Activated CD8-positive, alpha-beta memory T cell treated with anti-CD3 and anti-CD28 coated beads, Interleukin-2, amount 10 ng/mL, durations not matched to agents 7 days and 5 days (primary cell): ENCODE data around the gene UPK3B. TPM values are rescaled to one million over a fixed set of nuclear protein-coding genes. Genes with fewer than 3 reads are reported as not detected.
"Not testable (repeated sequence)": the region's sequence is repeated elsewhere in the genome, so short reads cannot be mapped to it uniquely, and the experiment has no call there.

Source experiments
- ATAC-seq: fragments of 150-1000 bp; cut with Tn5 transposase; one replicate; pipeline ENCODE4 v1.10.0; 2021; ENCODE audit warnings: moderate library complexity
- CTCF ChIA-PET: fragments of 350-600 bp; sonication (Branson Sonifier 250); formaldehyde crosslinking; loops from one replicate; lab custom pipeline; 2021; ENCODE audit warnings: antibody characterized with exemption; lab: Charles Lee
- DNase-seq: peaks from one replicate; pipeline ENCODE4 v3.0.0-alpha.2; 2020
- H3K27ac Mint-ChIP-seq: one replicate; pipeline ENCODE4 v1.8.0; 2021; ENCODE audit warnings: mild to moderate bottlenecking, mixed read lengths
- H3K27me3 Mint-ChIP-seq: one replicate; pipeline ENCODE4 v1.8.0; 2021; ENCODE audit warnings: mixed read lengths
- H3K36me3 Mint-ChIP-seq: one replicate; pipeline ENCODE4 v1.8.0; 2021; ENCODE audit warnings: mild to moderate bottlenecking, mixed read lengths
- H3K4me1 Mint-ChIP-seq: one replicate; pipeline ENCODE4 v1.8.0; 2021; ENCODE audit warnings: mixed read lengths
- H3K4me3 Mint-ChIP-seq: one replicate; pipeline ENCODE4 v1.8.0; 2021; ENCODE audit warnings: mild to moderate bottlenecking, moderate library complexity, mixed read lengths
- H3K9me3 Mint-ChIP-seq: one replicate; pipeline ENCODE4 v1.8.0; 2022; ENCODE audit warnings: low read depth, mixed read lengths
- total RNA-seq, 2 experiments: library from RNA; stranded (reverse); gene quantifications; one replicate each; pipeline ENCODE4 v1.2.3, GENCODE V29; 2021

The UPK3B gene
- total RNA-seq, 2 experiments from 2014 or later, result 1.1 TPM; not detected in 1

DNA sequence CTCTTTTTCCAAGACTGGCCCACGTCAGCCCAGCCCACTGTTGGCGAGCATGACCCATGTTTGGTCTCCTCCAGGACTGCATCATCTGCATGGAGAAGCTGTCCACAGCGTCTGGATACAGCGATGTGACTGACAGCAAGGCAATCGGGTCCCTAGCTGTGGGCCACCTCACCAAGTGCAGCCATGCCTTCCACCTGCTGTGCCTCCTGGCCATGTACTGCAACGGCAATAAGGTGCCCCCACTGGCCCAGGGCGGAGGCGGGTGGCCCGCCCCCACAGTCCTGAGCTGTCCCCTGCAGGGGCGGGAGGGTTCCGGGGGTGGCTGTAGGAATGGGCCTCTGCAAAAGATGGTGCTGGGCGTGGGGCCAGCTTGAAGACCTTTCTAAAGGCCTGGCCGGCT lies 8.1 kb upstream of the UPK3B start:
- H3K4me1 Mint-ChIP-seq, H3K36me3 Mint-ChIP-seq, H3K27ac Mint-ChIP-seq, H3K9me3 Mint-ChIP-seq, DNase-seq, ATAC-seq, CTCF ChIA-PET, H3K27me3 Mint-ChIP-seq, H3K4me3 Mint-ChIP-seq: not testable (repeated sequence)

DNA sequence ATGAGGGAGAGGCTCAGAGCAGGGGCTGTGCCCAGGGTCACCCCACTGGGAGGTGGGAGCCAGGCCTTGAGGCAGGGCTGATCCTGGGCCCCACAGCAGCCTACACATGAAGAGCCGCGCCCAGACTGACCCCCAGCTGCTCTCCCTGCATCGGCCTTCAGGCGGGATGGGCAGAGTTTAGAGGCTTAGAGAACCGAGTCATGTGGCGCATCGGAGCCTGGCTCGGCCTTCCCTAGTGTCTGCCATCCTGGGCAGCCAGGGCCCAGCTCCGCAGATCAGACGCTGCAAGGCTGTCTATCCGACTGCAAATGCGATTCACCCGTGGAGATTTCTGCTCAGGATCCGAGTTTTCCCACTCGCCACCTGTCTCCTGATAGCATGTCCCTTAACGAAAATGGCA lies 7.5 kb upstream of the UPK3B start:
- H3K4me1 Mint-ChIP-seq, DNase-seq, H3K4me3 Mint-ChIP-seq, H3K27me3 Mint-ChIP-seq, H3K9me3 Mint-ChIP-seq, ATAC-seq, CTCF ChIA-PET, H3K27ac Mint-ChIP-seq, H3K36me3 Mint-ChIP-seq: not testable (repeated sequence)

DNA sequence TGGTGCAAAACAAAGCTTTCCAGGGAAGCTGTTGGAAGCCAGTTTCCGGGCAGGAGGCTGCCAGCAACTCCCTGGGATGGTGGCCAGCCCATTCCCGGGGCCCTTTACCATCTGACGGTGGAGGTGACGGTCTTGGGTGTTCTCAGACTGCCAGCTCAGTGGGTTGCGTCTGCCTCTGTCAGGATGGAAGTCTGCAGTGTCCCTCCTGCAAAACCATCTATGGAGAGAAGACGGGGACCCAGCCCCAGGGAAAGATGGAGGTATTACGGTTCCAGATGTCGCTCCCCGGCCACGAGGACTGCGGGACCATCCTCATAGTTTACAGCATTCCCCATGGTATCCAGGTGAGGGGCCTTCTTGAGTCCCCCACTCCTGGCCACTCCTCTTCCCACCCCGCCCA lies 7.1 kb upstream of the UPK3B start:
- H3K9me3 Mint-ChIP-seq, result not testable (repeated sequence)

DNA sequence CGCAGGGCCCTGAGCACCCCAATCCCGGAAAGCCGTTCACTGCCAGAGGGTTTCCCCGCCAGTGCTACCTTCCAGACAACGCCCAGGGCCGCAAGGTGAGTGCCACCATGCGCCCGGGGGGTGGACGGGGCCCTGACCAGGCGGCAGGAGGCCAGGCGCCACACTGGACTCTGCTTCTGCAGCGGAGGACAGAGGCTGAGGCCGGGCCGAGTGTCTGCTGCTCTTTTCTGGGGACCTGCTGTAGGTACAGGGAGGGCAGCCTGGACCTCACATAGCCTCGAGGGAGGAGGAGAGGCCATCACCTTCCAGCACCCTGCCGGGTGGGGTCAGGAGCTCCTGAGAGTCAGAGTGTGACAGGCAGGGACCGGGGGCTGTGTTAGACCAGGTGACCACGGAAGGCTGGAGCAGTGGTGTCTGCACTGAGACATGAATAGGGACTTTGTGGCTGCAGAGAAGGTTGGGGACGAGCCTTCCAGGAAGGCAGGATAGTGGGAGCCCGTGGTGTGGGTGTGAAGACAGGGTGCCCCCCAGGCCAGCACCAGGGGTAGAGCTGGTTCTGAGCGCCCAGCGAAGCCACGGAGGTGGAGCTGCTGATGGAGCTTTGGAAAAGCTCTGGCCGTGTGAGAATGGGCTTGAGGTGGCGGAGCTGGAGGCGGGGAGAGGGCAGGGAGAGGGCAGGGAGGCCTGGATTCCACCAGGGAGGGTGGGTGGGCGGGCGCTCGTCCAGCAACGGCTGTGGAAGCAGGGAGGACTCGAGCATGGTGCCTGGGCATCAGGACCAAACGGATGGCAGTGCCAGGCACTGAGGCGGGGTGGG lies 5.8 kb upstream of the UPK3B start:
- ATAC-seq, DNase-seq, H3K4me1 Mint-ChIP-seq, H3K27me3 Mint-ChIP-seq, CTCF ChIA-PET, H3K27ac Mint-ChIP-seq, H3K9me3 Mint-ChIP-seq, H3K4me3 Mint-ChIP-seq, H3K36me3 Mint-ChIP-seq: not testable (repeated sequence)

More for the DNA sequence above, 7.1 kb upstream of the UPK3B start:
- H3K4me3 Mint-ChIP-seq, H3K4me1 Mint-ChIP-seq, DNase-seq, H3K36me3 Mint-ChIP-seq, ATAC-seq, CTCF ChIA-PET, H3K27me3 Mint-ChIP-seq, H3K27ac Mint-ChIP-seq: not testable (repeated sequence)

DNA sequence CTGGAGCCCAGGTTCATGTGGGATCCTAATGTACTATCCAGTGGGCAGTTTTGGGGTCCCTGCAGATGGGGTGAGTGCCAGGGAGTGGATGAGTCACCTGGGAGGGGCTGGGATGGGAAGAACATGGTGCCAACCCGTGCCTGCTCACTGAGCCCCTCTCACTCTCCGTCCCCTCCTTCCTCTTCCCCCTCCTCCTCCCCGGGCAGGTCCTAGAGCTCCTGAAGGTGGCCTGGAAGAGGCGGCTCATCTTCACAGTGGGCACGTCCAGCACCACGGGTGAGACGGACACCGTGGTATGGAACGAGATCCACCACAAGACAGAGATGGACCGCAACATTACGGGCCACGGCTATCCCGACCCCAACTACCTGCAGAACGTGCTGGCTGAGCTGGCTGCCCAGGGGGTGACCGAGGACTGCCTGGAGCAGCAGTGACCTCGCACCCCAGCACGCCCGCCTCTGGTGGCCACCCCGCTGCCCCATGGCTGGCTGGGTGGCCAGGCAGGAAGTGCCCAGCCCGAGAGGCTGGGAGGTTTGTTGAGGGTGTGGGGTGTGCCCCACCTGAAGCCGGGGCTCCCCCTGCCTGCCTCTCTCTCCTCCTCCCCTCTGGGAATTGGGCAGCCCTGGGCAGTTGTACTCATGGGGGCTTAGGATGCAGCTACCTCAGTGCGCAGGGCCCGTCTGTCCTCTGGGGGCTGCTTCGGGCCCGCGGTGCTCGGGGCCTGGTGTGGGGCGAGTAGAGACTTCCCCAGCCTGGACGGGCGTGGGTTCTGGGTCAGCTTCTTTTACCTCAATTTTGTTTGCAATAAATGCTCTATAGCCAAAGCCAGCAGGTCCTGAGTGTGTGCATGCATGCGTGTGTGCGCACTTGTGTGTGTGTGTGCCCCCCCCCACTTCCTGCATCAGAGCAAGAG lies 4.9 kb upstream of the UPK3B start:
- DNase-seq (no peak), ATAC-seq (no peak)
- no peak overlapping the region for H3K4me3 Mint-ChIP-seq
- no peaks in the 10 kb centered on the region for H3K27me3 Mint-ChIP-seq
- no peak overlapping the region for H3K27ac Mint-ChIP-seq
- H3K36me3 Mint-ChIP-seq, result no peaks in the 10 kb centered on the region
- CTCF ChIA-PET, result no interaction called here
- no peaks in the 10 kb centered on the region for H3K9me3 Mint-ChIP-seq
- H3K4me1 Mint-ChIP-seq, result peaks cover 4% of the 10 kb centered on the region

DNA sequence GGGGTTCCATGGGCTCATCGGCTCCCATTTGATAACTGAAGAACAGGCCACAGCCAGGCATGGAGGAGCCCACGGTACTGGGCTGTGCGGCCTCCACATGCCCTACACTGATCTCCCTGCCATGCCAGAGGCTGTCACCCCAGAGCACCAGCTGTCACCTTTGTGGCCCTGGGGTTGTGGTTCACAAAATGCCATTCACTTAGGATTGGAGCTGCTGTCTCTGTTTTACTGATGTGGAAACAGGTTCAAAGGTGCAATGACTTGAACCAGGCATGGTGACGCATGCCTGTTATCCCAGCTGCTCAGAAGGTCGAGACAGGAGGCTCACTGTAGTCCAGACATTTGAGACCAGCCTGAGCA lies 4.3 kb upstream of the UPK3B start:
- H3K4me1 Mint-ChIP-seq, result peaks cover 4% of the 10 kb centered on the region
- no peak overlapping the region for H3K4me3 Mint-ChIP-seq
- H3K27ac Mint-ChIP-seq, result no peak overlapping the region
- no peaks in the 10 kb centered on the region for H3K9me3 Mint-ChIP-seq
- H3K27me3 Mint-ChIP-seq, result no peaks in the 10 kb centered on the region
- CTCF ChIA-PET, result interaction anchor here (0.6 kb wide), 1 partner anchor 93 kb away, joined by 3 read pairs; no protein-coding TSS in a partner anchor
- no peak for DNase-seq
- ATAC-seq, result no peak
- H3K36me3 Mint-ChIP-seq, result no peaks in the 10 kb centered on the region

DNA sequence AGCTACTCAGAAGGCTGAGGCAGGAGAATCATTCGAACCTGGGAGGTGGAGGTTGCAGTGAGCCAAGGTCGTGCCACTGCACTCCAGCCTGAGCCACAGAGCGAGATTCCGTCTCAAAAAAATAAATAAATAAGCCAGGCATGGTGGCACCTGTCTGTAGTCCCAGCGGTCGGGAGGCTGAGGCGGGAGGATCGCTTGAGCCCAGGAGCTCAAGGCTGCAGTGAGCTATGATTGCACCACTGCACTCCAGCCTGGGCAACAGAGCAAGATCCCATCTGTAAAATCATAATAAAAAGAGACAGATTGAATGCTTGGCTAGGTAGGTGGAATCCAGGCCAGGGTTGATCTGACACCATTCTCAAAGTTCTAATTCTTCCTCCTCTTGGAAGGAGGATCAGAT lies 3.7 kb upstream of the UPK3B start:
- H3K36me3 Mint-ChIP-seq, H3K4me1 Mint-ChIP-seq, H3K27me3 Mint-ChIP-seq, ATAC-seq, H3K4me3 Mint-ChIP-seq, H3K9me3 Mint-ChIP-seq, H3K27ac Mint-ChIP-seq, DNase-seq: not testable (repeated sequence)
- CTCF ChIA-PET, result interaction anchor here (0.6 kb wide), 1 partner anchor 92 kb away, joined by 3 read pairs; no protein-coding TSS in a partner anchor

DNA sequence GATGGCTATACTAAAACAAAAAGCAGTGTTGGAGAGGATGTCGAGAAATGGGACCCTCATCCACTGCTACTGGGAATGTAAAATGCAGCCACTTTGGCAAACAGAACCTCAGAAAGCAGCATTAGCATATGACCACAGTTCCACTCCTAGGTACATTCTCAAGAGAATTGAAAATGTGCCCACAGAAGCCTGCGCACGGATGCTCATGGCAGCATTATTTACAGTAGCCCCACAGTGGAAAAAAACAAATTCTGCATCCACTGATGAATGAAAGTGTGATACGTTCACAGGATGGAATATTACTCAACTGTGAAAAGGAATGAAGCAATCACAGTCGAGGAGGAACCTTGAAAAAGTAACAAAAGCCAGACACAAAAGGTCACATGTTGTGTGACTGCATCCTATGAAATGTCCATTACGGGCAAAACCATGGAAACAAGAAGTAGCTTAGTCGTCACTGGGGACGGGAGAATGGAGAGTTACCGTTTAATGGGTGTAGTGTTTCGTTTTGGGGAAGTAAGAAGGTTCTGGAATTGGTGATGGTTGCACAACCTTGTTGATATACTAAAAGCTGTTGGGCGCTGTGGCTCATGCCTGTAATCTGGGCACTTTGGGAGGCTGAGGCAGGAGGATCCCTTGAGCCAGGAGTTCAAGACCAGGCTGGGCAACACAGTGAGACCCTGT lies 2.5 kb upstream of the UPK3B start:
- DNase-seq, result no peak
- Mint-ChIP-seq H3K27me3 (no peaks in the 10 kb centered on the region), H3K9me3 (no peaks in the 10 kb centered on the region)

DNA sequence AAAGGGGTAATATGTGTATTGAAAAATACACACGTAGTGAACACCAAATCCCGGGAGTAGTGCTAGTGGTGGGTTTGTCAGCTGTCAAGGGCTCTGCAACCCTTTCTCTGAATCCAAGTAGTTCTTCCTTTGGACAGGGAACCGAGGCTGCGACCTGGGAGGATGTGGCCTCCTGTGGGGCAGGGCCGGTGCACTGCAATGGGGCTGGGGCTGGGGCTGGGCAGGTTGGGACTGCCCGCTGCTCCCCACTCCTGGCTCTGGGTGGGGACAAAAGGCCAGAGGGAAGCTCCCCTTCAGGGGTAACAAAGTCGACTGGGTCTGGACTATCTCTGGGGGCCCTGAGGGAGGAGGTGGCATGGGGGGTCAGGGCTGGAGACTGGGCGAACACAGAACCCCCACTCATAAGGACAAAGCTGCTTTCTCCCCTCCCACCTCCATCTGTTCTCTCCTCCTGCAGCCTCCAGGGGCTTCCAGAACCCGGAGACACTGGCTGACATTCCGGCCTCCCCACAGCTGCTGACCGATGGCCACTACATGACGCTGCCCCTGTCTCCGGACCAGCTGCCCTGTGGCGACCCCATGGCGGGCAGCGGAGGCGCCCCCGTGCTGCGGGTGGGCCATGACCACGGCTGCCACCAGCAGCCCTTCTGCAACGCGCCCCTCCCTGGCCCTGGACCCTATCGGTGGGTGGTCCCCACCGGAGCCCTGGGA lies 1.0 kb downstream of the UPK3B start:
- H3K4me3 Mint-ChIP-seq, H3K36me3 Mint-ChIP-seq, H3K9me3 Mint-ChIP-seq, H3K27me3 Mint-ChIP-seq, DNase-seq, ATAC-seq, CTCF ChIA-PET, H3K4me1 Mint-ChIP-seq, H3K27ac Mint-ChIP-seq: not testable (repeated sequence)

More for the DNA sequence above, 2.5 kb upstream of the UPK3B start:
- H3K27ac Mint-ChIP-seq, result no peak overlapping the region
- no peak overlapping the region for H3K4me3 Mint-ChIP-seq
- peaks cover 4% of the 10 kb centered on the region for H3K4me1 Mint-ChIP-seq
- no peak for ATAC-seq
- CTCF ChIA-PET, result no interaction called here
- no peaks in the 10 kb centered on the region for H3K36me3 Mint-ChIP-seq

DNA sequence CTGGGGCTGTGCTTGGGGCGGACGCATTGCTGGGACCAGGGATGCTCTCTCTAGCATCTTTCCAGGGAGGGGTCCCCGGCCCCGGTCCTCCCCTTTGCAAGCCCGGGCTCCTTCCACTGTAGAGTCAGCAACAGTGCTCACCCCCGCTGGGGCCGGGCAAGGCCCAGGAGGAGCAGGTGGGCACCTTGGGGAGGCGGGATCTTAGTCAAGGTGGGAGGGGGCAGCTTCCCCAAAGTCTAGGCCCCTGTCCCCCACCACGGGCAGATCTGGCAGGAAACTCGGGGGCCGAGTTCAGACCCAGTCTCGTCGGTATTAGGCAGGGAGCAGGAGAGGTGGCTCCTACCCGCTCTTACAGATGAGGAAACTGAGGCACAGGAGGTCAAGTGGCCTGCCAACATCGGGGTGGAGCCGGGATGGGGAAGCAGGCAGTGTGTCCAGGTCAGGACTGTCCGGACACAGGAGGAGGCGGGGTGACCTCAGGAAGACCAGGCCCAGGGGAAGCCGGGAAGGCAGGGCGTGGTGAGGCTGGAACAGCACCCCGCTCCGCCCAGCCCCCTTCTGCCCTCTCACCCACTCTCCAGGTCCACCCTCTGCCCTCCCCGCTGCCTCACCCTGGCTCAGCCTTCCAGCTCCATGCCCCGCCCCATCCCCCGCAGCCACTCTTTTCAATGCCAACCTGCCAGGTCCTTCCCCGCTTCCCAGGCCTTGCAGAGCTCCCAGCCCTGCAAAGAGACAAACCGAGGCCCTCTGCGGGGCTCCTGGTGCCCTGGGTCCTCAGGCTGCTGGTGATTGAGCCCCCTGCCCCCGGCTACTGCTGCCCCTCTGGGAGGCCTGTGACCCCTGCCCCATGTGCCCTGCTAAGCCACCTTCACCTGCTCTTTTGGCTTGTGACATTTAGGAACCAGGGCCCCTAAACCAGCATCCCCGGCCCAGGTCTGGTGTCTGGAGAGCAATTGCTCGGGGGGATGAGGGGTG lies 1.8 kb downstream of the UPK3B start:
- H3K36me3 Mint-ChIP-seq, DNase-seq, H3K4me1 Mint-ChIP-seq, CTCF ChIA-PET, H3K9me3 Mint-ChIP-seq, H3K27ac Mint-ChIP-seq, H3K4me3 Mint-ChIP-seq, H3K27me3 Mint-ChIP-seq: not testable (repeated sequence)
- peak; percentile 13 for ATAC-seq

DNA sequence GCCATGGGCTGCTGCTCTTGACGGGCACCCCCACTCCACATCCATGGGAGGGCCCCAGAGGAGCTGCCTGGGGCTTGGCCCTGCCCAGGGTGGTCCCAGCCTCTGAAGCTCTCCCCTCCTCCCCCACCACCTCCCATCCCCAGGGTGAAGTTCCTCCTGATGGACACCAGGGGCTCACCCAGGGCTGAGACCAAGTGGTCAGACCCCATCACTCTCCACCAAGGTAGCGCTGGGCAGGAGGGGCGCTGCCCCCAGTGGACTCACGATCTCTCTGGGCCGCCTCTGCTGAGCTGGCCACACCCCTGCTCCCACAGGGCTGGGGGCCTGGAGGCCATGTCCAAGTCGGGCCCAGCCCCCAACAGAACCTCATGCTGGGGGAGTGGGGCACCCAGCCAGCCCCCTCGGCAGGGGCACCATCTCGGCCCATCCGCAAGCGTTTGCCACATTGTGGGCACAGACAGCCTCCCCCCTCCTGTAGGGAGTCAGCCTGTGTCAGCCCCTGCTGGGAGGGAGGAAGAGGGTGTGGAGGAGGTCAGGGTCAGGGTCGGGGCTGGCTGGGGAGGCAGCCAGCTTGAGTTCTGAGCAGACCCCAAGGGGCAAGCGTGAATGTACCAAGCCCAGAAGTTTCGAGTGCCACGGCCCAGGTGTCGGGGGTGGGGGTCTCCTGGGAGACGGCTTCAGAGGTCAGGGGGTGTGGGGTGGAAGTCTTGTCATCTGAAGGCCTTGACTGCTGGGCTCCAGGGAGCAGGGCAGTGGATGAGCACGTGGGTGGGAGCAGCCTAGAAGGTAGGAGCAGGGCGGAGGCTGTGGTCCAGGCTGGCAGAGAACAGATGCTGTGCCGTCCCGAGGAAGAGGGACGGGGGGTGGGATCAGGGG lies 2.8 kb downstream of the UPK3B start:
- ATAC-seq, result peak; percentile 30
- Mint-ChIP-seq H3K27me3 (no peaks in the 10 kb centered on the region), H3K27ac (no peak overlapping the region), H3K36me3 (no peaks in the 10 kb centered on the region), H3K9me3 (no peaks in the 10 kb centered on the region), H3K4me3 (no peak overlapping the region), H3K4me1 (peaks cover 4% of the 10 kb centered on the region)
- CTCF ChIA-PET, result no interaction called here
- no peak for DNase-seq
